Ureter (tissue), 1 donor: Measurements from ENCODE around the gene CLDN14. TPM values are rescaled to one million over a fixed set of nuclear protein-coding genes. Genes with fewer than 3 reads are reported as not detected.

ENCODE experiments used
- DNase-seq: peaks from one replicate; pipeline ENCODE4 v3.0.0-alpha.2; 2020; ENCODE audit warnings: low spot score
- total RNA-seq: library from RNA; stranded (reverse); gene quantifications from one replicate; pipeline ENCODE4 v1.2.4, GENCODE V29; 2023
- donor health status: DM: yes; HTN: yes; CAD: no.

The CLDN14 gene
- total RNA-seq, 1 donor from 2014 or later: not detected

- no peak for DNase-seq
Observed at GRCh38 chr21:36433059-36433709, 46.7 kb downstream of the CLDN14 start.

- DNase-seq: no peak
Observed at GRCh38 chr21:36431252-36431651, 48.7 kb downstream of the CLDN14 start.

- no peak for DNase-seq
Observed at GRCh38 chr21:36430841-36431240, 49.1 kb downstream of the CLDN14 start.

- peak; percentile 84 for DNase-seq
Observed at GRCh38 chr21:36429947-36430546, 49.9 kb downstream of the CLDN14 start.

- DNase-seq: no peak
Observed at GRCh38 chr21:36428761-36429432, 51.0 kb downstream of the CLDN14 start.

- DNase-seq: no peak
Observed at GRCh38 chr21:36427502-36427901, 52.4 kb downstream of the CLDN14 start.

GRCh38 chr21:36425286-36425685 lies 54.6 kb downstream of the CLDN14 start:
- DNase-seq: no peak

- no peak for DNase-seq
Observed at GRCh38 chr21:36424592-36424991, 55.3 kb downstream of the CLDN14 start.

GRCh38 chr21:36423771-36424433 lies 56.0 kb downstream of the CLDN14 start:
- DNase-seq: no peak

- peak; percentile 50 for DNase-seq
Observed at GRCh38 chr21:36422279-36423098, 57.4 kb downstream of the CLDN14 start.

GRCh38 chr21:36420571-36421339 lies 59.2 kb downstream of the CLDN14 start:
- no peak for DNase-seq

- peak; percentile 85 for DNase-seq
Observed at GRCh38 chr21:36419996-36420395, 59.9 kb downstream of the CLDN14 start.

- DNase-seq: no peak
Observed at GRCh38 chr21:36419241-36419640, 60.7 kb downstream of the CLDN14 start.

- no peak for DNase-seq
Observed at GRCh38 chr21:36415375-36415774, 64.5 kb downstream of the CLDN14 start.

GRCh38 chr21:36412916-36413315 lies 67.0 kb downstream of the CLDN14 start:
- DNase-seq: no peak

GRCh38 chr21:36411301-36411700 lies 68.6 kb downstream of the CLDN14 start:
- DNase-seq: no peak

Other genes with a start within 250 kb of the CLDN14 start
- 59.3 TPM for gene MORC3, start 159.9 kb downstream of the CLDN14 start, total RNA-seq
- 2.4 TPM for gene CHAF1B, start 94.7 kb downstream of the CLDN14 start, total RNA-seq
- gene SIM2, start 219.0 kb upstream of the CLDN14 start, total RNA-seq: 0.49 TPM